Transverse colon (tissue), 4 donors: Measurements from ENCODE around the gene MIEF1. TPM values are rescaled to one million over a fixed set of nuclear protein-coding genes. Genes with fewer than 3 reads are reported as not detected.

Experiments used
- DNase-seq: peaks from one replicate; pipeline ENCODE4 v3.0.0-alpha.2; 2019
- H3K27ac ChIP-seq, 4 donors: fragments of 200-600 bp; sonication (generic); 2 replicates each; pipeline ENCODE4 v1.5.1; 2016 to 2018; ENCODE audit warnings: inconsistent platforms in 4 of 4
- H3K27me3 ChIP-seq: fragments of 200-600 bp; sonication (generic); 2 replicates; pipeline ENCODE4 v1.5.1; 2017; ENCODE audit warnings: inconsistent platforms
- H3K36me3 ChIP-seq, 4 donors: fragments of 200-600 bp; sonication (generic); 2 replicates each; pipeline ENCODE4 v1.5.1; 2017 to 2019; ENCODE audit warnings: inconsistent platforms in 4 of 4
- H3K4me1 ChIP-seq, 4 donors: fragments of 200-600 bp; sonication (generic); 2 replicates each; pipeline ENCODE4 v1.5.1; 2017 to 2020; ENCODE audit warnings: inconsistent platforms in 4 of 4
- H3K4me3 ChIP-seq, 4 donors: fragments of 200-600 bp; sonication (generic); 1 replicate in 1 of 4; 2 replicates in 3 of 4; pipeline versions ENCODE4 v1.5.1 to v1.6.1; 2017 to 2019; ENCODE audit warnings: inconsistent platforms in 4 of 4
- H3K9me3 ChIP-seq, 2 donors: fragments of 200-600 bp; sonication (generic); 2 replicates each; pipeline ENCODE4 v1.5.1; 2017 to 2019; ENCODE audit warnings: inconsistent platforms in 2 of 2
- CTCF ChIP-seq, 5 experiments: fragments of 200-600 bp in 3 of 5; fragments of 450-650 bp in 2 of 5; sonication (generic) in 3 of 5; IDR thresholded peaks; 1 replicate in 2 of 5; 2 replicates in 3 of 5; pipeline ENCODE4 v1.5.1; 2016 to 2017; ENCODE audit warnings: antibody characterized with exemption in 5 of 5, inconsistent platforms in 3 of 5, mild to moderate bottlenecking in 2 of 5, moderate library complexity in 1 of 5
- EP300 ChIP-seq: sonication (generic); formaldehyde crosslinking; IDR thresholded peaks from one replicate; pipeline ENCODE4 v1.6.1; 2017; ENCODE audit warnings: antibody characterized with exemption, low read depth
- POLR2A ChIP-seq: fragments of 450-650 bp; IDR thresholded peaks from one replicate; pipeline ENCODE4 v1.6.1; 2016; ENCODE audit warnings: antibody characterized with exemption, mild to moderate bottlenecking, moderate library complexity
- POLR2AphosphoS5 ChIP-seq, 3 donors: sonication (generic); formaldehyde crosslinking; IDR thresholded peaks; one replicate each; pipeline ENCODE4 v1.6.1; 2016; ENCODE audit warnings: antibody characterized with exemption in 3 of 3
- WGBS, 2 donors: methylation state at CpG; one replicate each; pipeline ENCODE4 v1.1.5; 2018; ENCODE audit warnings: low coverage in 1 of 2; 5-methylcytosine and 5-hydroxymethylcytosine counted together
- in situ Hi-C, 4 donors: fragments of 200-750 bp; cut with MboI; loops; one replicate each; pipeline versions ENCODE4 v1.15.0 to v1.15.1; 2017; ENCODE audit warnings: low sequenced_read_pairs in 3 of 4, low pct_ligation_motif_present in 1 of 4, low pct_unique_long_range_greater_than_20kb in 1 of 4
- intact Hi-C: fragments of 100-400 bp; cut with DNase I; formaldehyde crosslinking; loops from one replicate; pipeline ENCODE4 v1.15.1; 2023; ENCODE audit warnings: low total_unique reads
- total RNA-seq, 4 donors: library from RNA; depleted of rRNA; stranded (reverse); fragments of >200 nt; gene quantifications; one replicate each; pipeline ENCODE4 v1.1.0, GENCODE V29; 2016

The MIEF1 gene
- total RNA-seq, 4 donors from 2014 or later = 11.5 to 31.0 (median 25.6) TPM

GRCh38 chr22:39488563-39489083, 13.5 kb upstream of the MIEF1 start:
- Histone ChIP-seq H3K4me1 (peaks cover 0 to 11% (median 3%) of the 10 kb centered on the region in 4 donors), H3K27me3 (no peaks in the 10 kb centered on the region), H3K36me3 (no peaks in the 10 kb centered on the region), H3K27ac (no peak overlapping the region), H3K4me3 (no peak overlapping the region), H3K9me3 (no peaks in the 10 kb centered on the region)
- in situ Hi-C loops = no loop called here
- TF ChIP-seq POLR2A (no peak), EP300 (no peak), CTCF (IDR thresholded peaks at IDR 0.05) (no peak), POLR2AphosphoS5 (IDR thresholded peaks at IDR 0.05) (no peak)
- 95% methylated on average over 31 of the region's 39 CpGs; no CpG with 5 or more reads in 1 of the 2 donors for WGBS, 2 donors
- intact Hi-C loops = no loop called here
- no peak for DNase-seq

- Histone ChIP-seq H3K27me3 (no peaks in the 10 kb centered on the region), H3K27ac (no peak overlapping the region), H3K4me3 (no peak overlapping the region), H3K36me3 (no peaks in the 10 kb centered on the region), H3K4me1 (peaks cover 0 to 11% (median 3%) of the 10 kb centered on the region in 4 donors), H3K9me3 (no peaks in the 10 kb centered on the region)
- intact Hi-C loops = no loop called here
- no peak for DNase-seq
- TF ChIP-seq EP300 (no peak), POLR2AphosphoS5 (IDR thresholded peaks at IDR 0.05) (no peak), CTCF (IDR thresholded peaks at IDR 0.05) (no peak), POLR2A (no peak)
- 78% methylated on average over 17 of the region's 17 CpGs; no CpG with 5 or more reads in 1 of the 2 donors for WGBS, 2 donors
- in situ Hi-C loops = loop anchor here in 1 of 4 donors (5.0 kb wide), 1 partner anchor 43 kb away; the partner anchor contains the start of gene RPS19BP1
These were observed 12.7 kb upstream of the MIEF1 start for GRCh38 chr22:39489094-39490068.

GRCh38 chr22:39490135-39490798, 11.8 kb upstream of the MIEF1 start:
- no peak for TF ChIP-seq CTCF (IDR thresholded peaks at IDR 0.05)
- TF ChIP-seq POLR2AphosphoS5 (IDR thresholded peaks at IDR 0.05) = no peak
- TF ChIP-seq POLR2A = no peak
- TF ChIP-seq EP300 = no peak
- WGBS, 2 donors = 63% methylated on average over 13 of the region's 13 CpGs; no CpG with 5 or more reads in 1 of the 2 donors
- Histone ChIP-seq H3K27me3 (no peaks in the 10 kb centered on the region), H3K36me3 (no peaks in the 10 kb centered on the region), H3K27ac (no peak overlapping the region), H3K9me3 (no peaks in the 10 kb centered on the region), H3K4me3 (no peak overlapping the region), H3K4me1 (peaks cover 0 to 11% (median 3%) of the 10 kb centered on the region in 4 donors)
- peak; percentile 71 for DNase-seq
- in situ Hi-C loops = loop anchor here in 1 of 4 donors (5.0 kb wide), 1 partner anchor 42 kb away; the partner anchor contains the start of gene RPS19BP1
- intact Hi-C loops = no loop called here
